H9 (cell line): ENCODE data around the gene LRP5. TPM values are rescaled to one million over a fixed set of nuclear protein-coding genes. Genes with fewer than 3 reads are reported as not detected.

ENCODE experiments used
- DNase-seq: peaks from one replicate; pipeline ENCODE4 v3.0.0-alpha.2; 2017
- H2AFZ ChIP-seq: one replicate; pipeline ENCODE4 v1.6.1; 2013; ENCODE audit warnings: mild to moderate bottlenecking, low read length, control low read depth, moderate library complexity
- H2AK5ac ChIP-seq: 2 replicates; pipeline ENCODE4 v1.6.1; 2013; ENCODE audit warnings: low read length, control low read depth, mixed read lengths; ENCODE audit not compliant: insufficient read length
- H2BK120ac ChIP-seq: one replicate; pipeline ENCODE4 v1.6.1; 2013; ENCODE audit warnings: low read depth, mild to moderate bottlenecking, low read length, control low read depth, inconsistent platforms; ENCODE audit not compliant: poor library complexity, severe bottlenecking
- H2BK12ac ChIP-seq: 2 replicates; pipeline ENCODE4 v1.6.1; 2013; ENCODE audit warnings: low read length, control low read depth, mixed read lengths, low read depth; ENCODE audit not compliant: insufficient read length
- H2BK15ac ChIP-seq: 2 replicates; pipeline ENCODE4 v1.6.1; 2013; ENCODE audit warnings: low read depth, low read length, control low read depth
- H2BK20ac ChIP-seq: one replicate; pipeline ENCODE4 v1.6.1; 2013; ENCODE audit warnings: low read depth, mild to moderate bottlenecking, low read length, control low read depth, inconsistent platforms; ENCODE audit not compliant: poor library complexity, severe bottlenecking
- H2BK5ac ChIP-seq: 2 replicates; pipeline ENCODE4 v1.6.1; 2013; ENCODE audit warnings: low read length, control low read depth, mixed read lengths; ENCODE audit not compliant: insufficient read length
- H3K14ac ChIP-seq: 2 replicates; pipeline ENCODE4 v1.6.1; 2013; ENCODE audit warnings: low read length, control low read depth; ENCODE audit not compliant: insufficient read depth
- H3K18ac ChIP-seq: 2 replicates; pipeline ENCODE4 v1.6.1; 2013; ENCODE audit warnings: low read depth, mild to moderate bottlenecking, mixed read lengths, low read length, control low read depth; ENCODE audit not compliant: insufficient read length
- H3K23ac ChIP-seq: 2 replicates; pipeline ENCODE4 v1.6.1; 2013; ENCODE audit warnings: low read length, control low read depth, mixed read lengths, low read depth; ENCODE audit not compliant: insufficient read length
- H3K23me2 ChIP-seq: 2 replicates; pipeline ENCODE4 v1.6.1; 2013; ENCODE audit warnings: low read depth, mild to moderate bottlenecking, mixed read lengths, low read length, control low read depth; ENCODE audit not compliant: insufficient read length, poor library complexity, severe bottlenecking
- H3K27ac ChIP-seq: 2 replicates; pipeline ENCODE4 v1.5.1; 2013; ENCODE audit warnings: low read length, control low read depth, mixed read lengths, low read depth; ENCODE audit not compliant: insufficient read length
- H3K27me3 ChIP-seq: 2 replicates; pipeline ENCODE4 v1.6.1; 2013; ENCODE audit warnings: low read length, control low read depth, inconsistent platforms; ENCODE audit not compliant: insufficient read depth
- H3K4ac ChIP-seq: 2 replicates; pipeline ENCODE4 v1.6.1; 2013; ENCODE audit warnings: low read depth, mild to moderate bottlenecking, control low read depth, inconsistent platforms, low read length, moderate library complexity
- H3K4me1 ChIP-seq: 2 replicates; pipeline ENCODE4 v1.6.1; 2013; ENCODE audit warnings: low read length, control low read depth, inconsistent platforms; ENCODE audit not compliant: insufficient read depth
- H3K4me2 ChIP-seq: 2 replicates; pipeline ENCODE4 v1.6.1; 2013; ENCODE audit warnings: low read length, control low read depth, mixed read lengths; ENCODE audit not compliant: insufficient read length, insufficient read depth
- H3K56ac ChIP-seq: 2 replicates; pipeline ENCODE4 v1.6.1; 2013; ENCODE audit warnings: low read depth, mild to moderate bottlenecking, mixed read lengths, low read length, control low read depth; ENCODE audit not compliant: insufficient read length
- H3K79me1 ChIP-seq: 2 replicates; pipeline ENCODE4 v1.6.1; 2013; ENCODE audit warnings: low read depth, mild to moderate bottlenecking, moderate library complexity, low read length, control low read depth, inconsistent platforms; ENCODE audit not compliant: insufficient read depth, poor library complexity, severe bottlenecking
- H3K79me2 ChIP-seq: 2 replicates; pipeline ENCODE4 v1.6.1; 2013; ENCODE audit warnings: low read length, control low read depth, inconsistent platforms; ENCODE audit not compliant: insufficient read depth
- H3K9ac ChIP-seq: 2 replicates; pipeline ENCODE4 v1.6.1; 2013; ENCODE audit warnings: low read length, control low read depth, mixed read lengths; ENCODE audit not compliant: insufficient read length; ENCODE audit errors: extremely low read depth
- H3K9me3 ChIP-seq: one replicate; pipeline ENCODE4 v1.6.1; 2013; ENCODE audit warnings: low read depth, low read length, inconsistent platforms; ENCODE audit not compliant: control insufficient read depth
- H3T11ph ChIP-seq: one replicate; pipeline ENCODE4 v1.6.1; 2013; ENCODE audit warnings: mild to moderate bottlenecking, low read length, control low read depth, inconsistent platforms
- H4K20me1 ChIP-seq: one replicate; pipeline ENCODE4 v1.6.1; 2013; ENCODE audit not compliant: control insufficient read depth, insufficient read length, insufficient read depth
- H4K5ac ChIP-seq: 2 replicates; pipeline ENCODE4 v1.6.1; 2013; ENCODE audit warnings: low read depth, mild to moderate bottlenecking, mixed read lengths, low read length, control low read depth; ENCODE audit not compliant: insufficient read length
- H4K8ac ChIP-seq: replicated peaks from 2 replicates; pipeline ENCODE4 v1.6.1; 2013; ENCODE audit warnings: low read length, control low read depth, mixed read lengths, low read depth; ENCODE audit not compliant: insufficient read length
- H4K91ac ChIP-seq: 2 replicates; pipeline ENCODE4 v1.6.1; 2013; ENCODE audit warnings: low read depth, mild to moderate bottlenecking, moderate library complexity, mixed read lengths, low read length, control low read depth; ENCODE audit not compliant: insufficient read length
- H3K27ac Mint-ChIP-seq, 3 experiments: 2 replicates in 2 of 3; 3 replicates in 1 of 3; pipeline ENCODE4 v1.8.0; 2020 to 2021; ENCODE audit warnings: mixed read lengths in 3 of 3, mild to moderate bottlenecking in 1 of 3, moderate library complexity in 1 of 3
- H3K27me3 Mint-ChIP-seq: 2 replicates; pipeline ENCODE4 v1.8.0; 2021; ENCODE audit warnings: low read depth, mild to moderate bottlenecking, moderate library complexity, mixed read lengths
- H3K36me3 Mint-ChIP-seq, 3 experiments: 2 replicates in 2 of 3; 3 replicates in 1 of 3; pipeline ENCODE4 v1.8.0; 2020 to 2021; ENCODE audit warnings: low read depth in 3 of 3, mixed read lengths in 3 of 3; ENCODE audit not compliant: insufficient read depth in 1 of 3
- H3K4me1 Mint-ChIP-seq, 2 experiments: 2 replicates each; pipeline ENCODE4 v1.8.0; 2020; ENCODE audit warnings: mixed read lengths in 2 of 2
- H3K4me3 Mint-ChIP-seq, 2 experiments: 2 replicates in 1 of 2; 3 replicates in 1 of 2; pipeline ENCODE4 v1.8.0; 2020 to 2021; ENCODE audit warnings: mild to moderate bottlenecking in 2 of 2, mixed read lengths in 2 of 2, moderate library complexity in 1 of 2
- H3K9me3 Mint-ChIP-seq, 2 experiments: 2 replicates in 1 of 2; 3 replicates in 1 of 2; pipeline ENCODE4 v1.8.0; 2020; ENCODE audit warnings: mild to moderate bottlenecking in 2 of 2, mixed read lengths in 2 of 2, moderate library complexity in 1 of 2
- WGBS: extraction: QIAGEN DNeasy Blood & Tissue Kit; methylation state at CpG from one replicate; pipeline ENCODE4 v1.1.7; 2013; ENCODE audit warnings: missing lambda C conversion rate, low lambda C conversion rate, mixed read lengths; ENCODE audit not compliant: insufficient read length; ENCODE audit errors: extremely low coverage; 5-methylcytosine and 5-hydroxymethylcytosine counted together
- total RNA-seq: library from RNA; stranded (reverse); gene quantifications from 2 replicates; pipeline ENCODE4 v1.2.1, GENCODE V29; 2021
- TF ChIP-seq, protein P1 (sequence below): fragments of 200-600 bp; sonication (generic); conservative IDR thresholded peaks from 3 replicates; pipeline ENCODE4 v1.8.0; 2021; ENCODE audit warnings: antibody characterized with exemption, mild to moderate bottlenecking

LRP5 gene
- total RNA-seq, 1 experiment from 2014 or later, result 38.4 TPM

- Mint-ChIP-seq H3K4me3 (no peak overlapping the region), H3K27ac (no peak overlapping the region), H3K27me3 (no peaks in the 10 kb centered on the region), H3K9me3 (no peaks in the 10 kb centered on the region), H3K4me1 (no peaks in the 10 kb centered on the region), H3K36me3 (peaks cover 20 to 71% (median 49%) of the 10 kb centered on the region in 3 experiments; a peak in 6 of 7 replicates)
- no peak overlapping the region for H2BK5ac ChIP-seq
- no peak overlapping the region for H4K5ac ChIP-seq
- H4K8ac ChIP-seq, result no peak overlapping the region
- no peak overlapping the region for H2BK120ac ChIP-seq
- no peak overlapping the region for H2BK15ac ChIP-seq
- no peak overlapping the region for H2BK20ac ChIP-seq
- H3K23me2 ChIP-seq, result no peaks in the 10 kb centered on the region
- H3K4me1 ChIP-seq, result no peaks in the 10 kb centered on the region
- H3K79me1 ChIP-seq, result no peaks in the 10 kb centered on the region
- DNase-seq, result no peak
- no peak overlapping the region for H3K18ac ChIP-seq
- H2AFZ ChIP-seq, result no peak overlapping the region
- no peak overlapping the region for H3K27ac ChIP-seq
- H3T11ph ChIP-seq, result no peak overlapping the region
- H2AK5ac ChIP-seq, result no peak overlapping the region
- no peaks in the 10 kb centered on the region for H3K79me2 ChIP-seq
- H3K14ac ChIP-seq, result no peak overlapping the region; the same call in 1 of the 2 replicates
- no CpG with 5 or more reads among the region's 30 CpGs for WGBS
- H2BK12ac ChIP-seq, result no peak overlapping the region
- no peak overlapping the region for H3K23ac ChIP-seq
- no peak overlapping the region for H3K56ac ChIP-seq
- no peak overlapping the region for H3K4me2 ChIP-seq
- H4K91ac ChIP-seq, result no peak overlapping the region
- H3K9me3 ChIP-seq, result no peaks in the 10 kb centered on the region
- H4K20me1 ChIP-seq, result no peaks in the 10 kb centered on the region
- H3K27me3 ChIP-seq, result no peaks in the 10 kb centered on the region
- no peak overlapping the region for H3K9ac ChIP-seq
- TF ChIP-seq, protein P1, sequence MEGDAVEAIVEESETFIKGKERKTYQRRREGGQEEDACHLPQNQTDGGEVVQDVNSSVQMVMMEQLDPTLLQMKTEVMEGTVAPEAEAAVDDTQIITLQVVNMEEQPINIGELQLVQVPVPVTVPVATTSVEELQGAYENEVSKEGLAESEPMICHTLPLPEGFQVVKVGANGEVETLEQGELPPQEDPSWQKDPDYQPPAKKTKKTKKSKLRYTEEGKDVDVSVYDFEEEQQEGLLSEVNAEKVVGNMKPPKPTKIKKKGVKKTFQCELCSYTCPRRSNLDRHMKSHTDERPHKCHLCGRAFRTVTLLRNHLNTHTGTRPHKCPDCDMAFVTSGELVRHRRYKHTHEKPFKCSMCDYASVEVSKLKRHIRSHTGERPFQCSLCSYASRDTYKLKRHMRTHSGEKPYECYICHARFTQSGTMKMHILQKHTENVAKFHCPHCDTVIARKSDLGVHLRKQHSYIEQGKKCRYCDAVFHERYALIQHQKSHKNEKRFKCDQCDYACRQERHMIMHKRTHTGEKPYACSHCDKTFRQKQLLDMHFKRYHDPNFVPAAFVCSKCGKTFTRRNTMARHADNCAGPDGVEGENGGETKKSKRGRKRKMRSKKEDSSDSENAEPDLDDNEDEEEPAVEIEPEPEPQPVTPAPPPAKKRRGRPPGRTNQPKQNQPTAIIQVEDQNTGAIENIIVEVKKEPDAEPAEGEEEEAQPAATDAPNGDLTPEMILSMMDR, result no peak
- H3K4ac ChIP-seq, result no peak overlapping the region
Measured at GRCh38 chr11:68409748-68410344, 97.5 kb downstream of the LRP5 start.
